ENCODE results near the gene SCN9A. TPM values are rescaled to one million over a fixed set of nuclear protein-coding genes. Genes with fewer than 3 reads are reported as not detected.
"Not testable (repeated sequence)": the region's sequence is repeated elsewhere in the genome, so short reads cannot be mapped to it uniquely, and the experiment has no call there.

SCN9A gene
- total RNA-seq, 2 experiments from 2014 or later = not detected

- H3K4me3 ChIP-seq (ENCODE audit: low read depth, low read length, poor library complexity, severe bottlenecking); POLR2A ChIA-PET; H3K4me2 ChIP-seq (ENCODE audit: low read length); H3K79me2 ChIP-seq (ENCODE audit: insufficient read depth, low read depth, low read length); H3K9me3 ChIP-seq (ENCODE audit: low read length); H3K4me1 ChIP-seq (ENCODE audit: insufficient read depth, low read length, poor library complexity, severe bottlenecking); CTCF ChIA-PET (ENCODE audit: unreplicated experiment); BruUV-seq (replicated peaks); H4K20me1 ChIP-seq (ENCODE audit: insufficient read depth, low read length); H2AFZ ChIP-seq (ENCODE audit: low read length); H3K9me2 ChIP-seq (ENCODE audit: insufficient read depth, low read length); intact Hi-C loops (cut with micrococcal nuclease; ENCODE audit: unreplicated experiment); H3K36me3 ChIP-seq (ENCODE audit: insufficient read depth, low read length); H3K27ac ChIP-seq (ENCODE audit: low read depth, low read length, poor library complexity, severe bottlenecking); DNase-seq (ENCODE audit: low spot score): not testable (repeated sequence)
Observed at GRCh38 chr2:166206153-166206552, 169.6 kb downstream of the SCN9A start.

DNA sequence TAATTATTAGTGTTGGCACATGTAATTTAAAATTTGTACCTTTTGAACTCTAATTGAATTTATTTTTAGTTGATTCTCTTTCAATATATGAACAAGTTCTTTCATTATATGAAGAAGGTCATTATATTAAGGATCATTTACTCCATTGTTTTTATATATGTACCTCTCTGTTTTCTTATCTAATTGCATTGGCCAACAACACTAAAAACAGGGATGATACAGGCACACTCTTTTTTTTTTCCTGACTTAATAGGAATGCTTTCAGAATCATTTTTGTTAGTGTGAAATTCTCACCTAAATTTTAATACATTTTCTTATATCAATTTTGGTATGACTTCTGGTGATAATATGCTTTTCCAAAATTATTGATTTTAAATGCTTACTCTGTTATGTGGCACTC lies 173.0 kb downstream of the SCN9A start:
- CTCF ChIA-PET (ENCODE audit: unreplicated experiment) = no interaction called here

DNA sequence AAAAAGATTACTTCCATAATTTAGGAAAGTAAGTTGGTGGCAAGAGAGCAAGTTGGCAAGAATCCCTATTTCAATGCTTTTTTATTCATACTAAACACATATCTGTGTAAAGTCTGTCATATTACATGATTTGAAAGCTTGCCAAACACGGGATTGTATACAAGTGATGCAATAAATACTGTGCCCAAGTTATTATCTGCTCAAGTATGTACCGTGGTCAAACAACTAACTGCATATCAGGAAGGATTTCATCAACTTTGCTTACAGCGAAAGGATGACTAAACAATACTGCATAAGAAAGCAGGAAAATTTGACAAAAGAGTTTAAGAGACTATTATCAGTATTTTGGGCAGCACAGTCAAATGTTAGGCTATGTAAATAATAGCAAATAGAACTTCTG lies 178.3 kb downstream of the SCN9A start:
- ChIA-PET CTCF (ENCODE audit: unreplicated experiment) (no interaction called here), POLR2A (no interaction called here)
- Histone ChIP-seq H3K27ac (ENCODE audit: low read depth, low read length, poor library complexity, severe bottlenecking) (no peak overlapping the region), H3K9me2 (ENCODE audit: insufficient read depth, low read length) (no peaks in the 10 kb centered on the region), H3K4me3 (ENCODE audit: low read depth, low read length, poor library complexity, severe bottlenecking) (no peak overlapping the region), H2AFZ (ENCODE audit: low read length) (no peak overlapping the region), H3K9me3 (ENCODE audit: low read length) (no peaks in the 10 kb centered on the region), H4K20me1 (ENCODE audit: insufficient read depth, low read length) (no peaks in the 10 kb centered on the region), H3K79me2 (ENCODE audit: insufficient read depth, low read depth, low read length) (no peaks in the 10 kb centered on the region), H3K36me3 (ENCODE audit: insufficient read depth, low read length) (no peaks in the 10 kb centered on the region), H3K4me2 (ENCODE audit: low read length) (no peak overlapping the region), H3K4me1 (ENCODE audit: insufficient read depth, low read length, poor library complexity, severe bottlenecking) (no peaks in the 10 kb centered on the region)
- no peak for TF ChIP-seq EZH2phosphoT487 (IDR thresholded peaks at IDR 0.05; ENCODE audit: borderline replicate concordance, low read depth, low read length)
- TF ChIP-seq, protein P1, sequence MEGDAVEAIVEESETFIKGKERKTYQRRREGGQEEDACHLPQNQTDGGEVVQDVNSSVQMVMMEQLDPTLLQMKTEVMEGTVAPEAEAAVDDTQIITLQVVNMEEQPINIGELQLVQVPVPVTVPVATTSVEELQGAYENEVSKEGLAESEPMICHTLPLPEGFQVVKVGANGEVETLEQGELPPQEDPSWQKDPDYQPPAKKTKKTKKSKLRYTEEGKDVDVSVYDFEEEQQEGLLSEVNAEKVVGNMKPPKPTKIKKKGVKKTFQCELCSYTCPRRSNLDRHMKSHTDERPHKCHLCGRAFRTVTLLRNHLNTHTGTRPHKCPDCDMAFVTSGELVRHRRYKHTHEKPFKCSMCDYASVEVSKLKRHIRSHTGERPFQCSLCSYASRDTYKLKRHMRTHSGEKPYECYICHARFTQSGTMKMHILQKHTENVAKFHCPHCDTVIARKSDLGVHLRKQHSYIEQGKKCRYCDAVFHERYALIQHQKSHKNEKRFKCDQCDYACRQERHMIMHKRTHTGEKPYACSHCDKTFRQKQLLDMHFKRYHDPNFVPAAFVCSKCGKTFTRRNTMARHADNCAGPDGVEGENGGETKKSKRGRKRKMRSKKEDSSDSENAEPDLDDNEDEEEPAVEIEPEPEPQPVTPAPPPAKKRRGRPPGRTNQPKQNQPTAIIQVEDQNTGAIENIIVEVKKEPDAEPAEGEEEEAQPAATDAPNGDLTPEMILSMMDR (conservative IDR thresholded peaks at IDR 0.05; ENCODE audit: low read length) = no peak
- no TSS peak for BruUV-seq (replicated peaks)
- intact Hi-C loops (cut with micrococcal nuclease; ENCODE audit: unreplicated experiment) = no loop called here
- DNase-seq (ENCODE audit: low spot score) = no peak

More for the DNA sequence above, 173.0 kb downstream of the SCN9A start:
- Histone ChIP-seq H3K4me2 (ENCODE audit: low read length) (no peak overlapping the region), H2AFZ (ENCODE audit: low read length) (no peak overlapping the region), H3K36me3 (ENCODE audit: insufficient read depth, low read length) (no peaks in the 10 kb centered on the region), H3K4me3 (ENCODE audit: low read depth, low read length, poor library complexity, severe bottlenecking) (no peak overlapping the region), H3K27ac (ENCODE audit: low read depth, low read length, poor library complexity, severe bottlenecking) (no peak overlapping the region), H3K79me2 (ENCODE audit: insufficient read depth, low read depth, low read length) (no peaks in the 10 kb centered on the region), H4K20me1 (ENCODE audit: insufficient read depth, low read length) (no peaks in the 10 kb centered on the region), H3K4me1 (ENCODE audit: insufficient read depth, low read length, poor library complexity, severe bottlenecking) (no peaks in the 10 kb centered on the region), H3K9me2 (ENCODE audit: insufficient read depth, low read length) (no peaks in the 10 kb centered on the region), H3K9me3 (ENCODE audit: low read length) (no peaks in the 10 kb centered on the region)
- intact Hi-C loops (cut with micrococcal nuclease; ENCODE audit: unreplicated experiment) = no loop called here
- POLR2A ChIA-PET = no interaction called here
- TF ChIP-seq, protein P1 (conservative IDR thresholded peaks at IDR 0.05; ENCODE audit: low read length) = no peak
- no peak for TF ChIP-seq EZH2phosphoT487 (IDR thresholded peaks at IDR 0.05; ENCODE audit: borderline replicate concordance, low read depth, low read length)
- no peak for DNase-seq (ENCODE audit: low spot score)
- BruUV-seq (replicated peaks) = no TSS peak

Measured in OCI-LY7 (cell line).